Epithelial cell of proximal tubule (primary cell): ENCODE data around the gene TXNRD1. TPM values are rescaled to one million over a fixed set of nuclear protein-coding genes. Genes with fewer than 3 reads are reported as not detected.

ENCODE experiments used
- DNase-seq: peaks from one replicate; pipeline ENCODE4 v3.0.0-alpha.2; 2011; ENCODE audit warnings: low read depth
- H3K4me3 ChIP-seq: 2 replicates; pipeline ENCODE4 v1.5.1; 2011; ENCODE audit warnings: low read depth, mild to moderate bottlenecking, low read length
- total RNA-seq: library from RNA; depleted of rRNA; stranded (reverse); fragments of >200 nt; gene quantifications from 2 replicates; pipeline ENCODE4 v1.2.3, GENCODE V29; 2015
- TF ChIP-seq, protein P1 (sequence below): conservative IDR thresholded peaks from 2 replicates; pipeline ENCODE4 v1.5.1; 2012; ENCODE audit warnings: low read depth, mild to moderate bottlenecking, low read length

Gene TXNRD1
- total RNA-seq, 1 donor from 2014 or later, result 268 TPM

DNA sequence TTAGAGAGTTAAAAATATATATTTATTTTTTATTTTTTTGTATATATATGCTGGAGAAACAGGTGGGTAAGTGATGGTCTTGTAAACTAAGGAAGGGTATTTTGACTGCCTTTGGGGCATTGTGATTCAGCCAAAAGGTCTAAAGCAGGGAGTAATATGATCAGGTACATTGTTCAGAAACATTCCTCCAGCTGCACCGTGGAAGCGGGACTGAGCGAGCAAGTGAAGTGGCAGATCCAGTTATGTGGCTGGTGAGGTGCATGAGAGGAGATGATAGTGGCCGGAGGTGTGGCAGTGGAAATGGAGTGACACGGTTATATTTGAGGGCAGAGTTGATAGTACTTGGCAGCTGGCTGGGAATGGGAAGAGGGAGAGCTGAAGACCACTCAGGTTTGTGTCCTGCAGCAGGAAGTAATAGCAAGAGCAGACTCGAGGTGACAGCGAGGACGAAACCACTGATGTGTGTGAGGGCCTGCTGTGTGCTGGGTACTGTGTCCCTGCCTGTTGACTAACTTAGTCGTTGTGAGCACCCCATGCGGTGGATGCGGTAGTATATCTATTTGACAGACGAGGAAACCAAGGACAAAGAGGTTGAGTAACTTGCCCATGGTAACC lies 127.2 kb downstream of the TXNRD1 start:
- TF ChIP-seq, protein P1, sequence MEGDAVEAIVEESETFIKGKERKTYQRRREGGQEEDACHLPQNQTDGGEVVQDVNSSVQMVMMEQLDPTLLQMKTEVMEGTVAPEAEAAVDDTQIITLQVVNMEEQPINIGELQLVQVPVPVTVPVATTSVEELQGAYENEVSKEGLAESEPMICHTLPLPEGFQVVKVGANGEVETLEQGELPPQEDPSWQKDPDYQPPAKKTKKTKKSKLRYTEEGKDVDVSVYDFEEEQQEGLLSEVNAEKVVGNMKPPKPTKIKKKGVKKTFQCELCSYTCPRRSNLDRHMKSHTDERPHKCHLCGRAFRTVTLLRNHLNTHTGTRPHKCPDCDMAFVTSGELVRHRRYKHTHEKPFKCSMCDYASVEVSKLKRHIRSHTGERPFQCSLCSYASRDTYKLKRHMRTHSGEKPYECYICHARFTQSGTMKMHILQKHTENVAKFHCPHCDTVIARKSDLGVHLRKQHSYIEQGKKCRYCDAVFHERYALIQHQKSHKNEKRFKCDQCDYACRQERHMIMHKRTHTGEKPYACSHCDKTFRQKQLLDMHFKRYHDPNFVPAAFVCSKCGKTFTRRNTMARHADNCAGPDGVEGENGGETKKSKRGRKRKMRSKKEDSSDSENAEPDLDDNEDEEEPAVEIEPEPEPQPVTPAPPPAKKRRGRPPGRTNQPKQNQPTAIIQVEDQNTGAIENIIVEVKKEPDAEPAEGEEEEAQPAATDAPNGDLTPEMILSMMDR, result no peak
- no peak for DNase-seq
- no peak overlapping the region for H3K4me3 ChIP-seq

DNA sequence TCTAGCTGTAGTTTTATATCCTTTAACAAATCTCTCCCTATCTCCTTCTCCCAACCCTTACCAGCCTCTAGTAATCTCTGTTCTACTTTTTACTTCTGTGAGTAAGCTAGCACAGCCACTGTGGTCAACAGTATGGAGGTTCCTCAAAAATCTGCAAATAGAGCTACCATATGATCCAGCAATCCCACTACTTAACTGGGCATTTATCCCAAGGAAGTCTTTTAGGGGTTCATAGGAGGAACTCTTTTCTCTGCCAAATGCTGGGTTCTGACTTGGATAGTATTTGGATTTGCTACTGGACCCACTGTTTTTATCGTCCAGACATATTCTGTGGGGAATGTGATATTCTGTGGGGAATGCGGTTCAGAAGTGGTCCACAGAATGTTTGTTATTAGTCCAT lies 129.1 kb downstream of the TXNRD1 start:
- H3K4me3 ChIP-seq, result no peak overlapping the region
- DNase-seq, result no peak
- TF ChIP-seq, protein P1, result no peak

DNA sequence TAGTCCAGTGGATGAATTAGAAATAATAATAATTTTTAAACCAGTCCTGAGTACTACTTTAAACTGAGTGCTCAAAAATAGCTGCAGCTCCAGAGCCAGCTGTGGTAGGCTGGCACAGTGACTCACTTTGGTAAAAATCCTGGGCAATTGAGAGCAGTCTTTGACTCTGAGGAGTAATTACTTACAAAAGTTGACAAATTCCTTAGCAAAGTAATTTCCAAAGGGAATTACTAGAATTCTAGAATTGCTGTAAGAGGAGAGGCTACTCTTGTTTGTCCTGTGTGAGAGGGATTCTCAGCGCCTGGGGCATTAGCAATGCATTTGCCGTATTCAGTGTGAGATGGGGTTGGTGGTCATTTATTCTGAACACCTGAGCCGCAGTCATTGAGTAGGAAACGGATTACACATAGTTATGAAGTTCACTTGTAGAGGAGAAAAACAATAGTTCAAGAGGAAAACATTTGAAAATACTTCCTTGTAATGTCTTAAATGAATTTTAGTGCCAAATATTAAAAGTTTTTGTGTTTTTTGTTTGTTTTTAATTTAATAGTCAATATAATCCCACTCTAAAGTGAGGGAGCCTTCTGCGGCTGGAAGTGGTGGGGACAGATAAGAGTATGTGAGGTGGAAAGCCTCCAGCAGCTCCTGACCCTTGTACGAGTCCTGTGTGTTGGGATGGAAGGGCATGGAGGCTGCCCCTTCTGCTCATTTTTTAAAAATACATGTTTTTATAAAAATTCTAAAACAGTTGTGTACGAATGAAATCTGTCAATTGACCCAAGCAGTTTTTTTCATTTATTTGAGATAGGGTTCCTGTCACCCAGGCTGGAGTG lies 129.9 kb downstream of the TXNRD1 start:
- no peak for DNase-seq
- TF ChIP-seq, protein P1, result no peak
- H3K4me3 ChIP-seq, result no peak overlapping the region

DNA sequence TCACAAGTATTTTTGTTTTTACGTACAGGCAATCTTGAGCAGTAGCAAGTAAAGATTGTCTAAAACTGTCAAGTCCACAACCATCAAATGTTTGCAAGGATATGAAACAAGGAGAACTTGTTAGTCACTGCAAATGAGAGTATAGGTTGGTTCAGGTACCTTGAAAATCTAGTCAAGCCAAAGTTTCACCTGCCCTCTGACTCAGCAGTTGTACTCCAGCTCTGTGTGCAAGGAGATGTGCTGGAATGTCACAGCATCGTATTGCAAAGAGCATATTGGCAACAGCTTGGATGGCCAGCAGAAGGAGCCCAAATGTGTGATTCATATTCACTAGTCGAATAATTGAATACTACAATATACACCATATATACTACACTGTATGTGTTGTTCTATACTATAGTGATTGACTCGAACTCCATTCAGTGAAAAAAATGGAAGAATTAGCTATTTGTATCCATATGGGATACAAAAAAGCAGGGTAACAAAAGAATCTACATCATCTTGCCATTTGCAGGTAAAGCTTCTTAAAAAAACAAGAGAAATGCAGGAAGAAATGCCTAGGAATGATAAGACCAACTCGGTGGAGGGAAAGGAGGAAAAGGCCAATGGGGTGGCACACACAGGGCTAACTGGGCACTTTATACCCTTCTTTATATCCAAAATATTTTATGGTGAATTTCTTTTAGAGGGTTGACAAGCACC lies 131.9 kb downstream of the TXNRD1 start:
- no peak for DNase-seq
- TF ChIP-seq, protein P1, result no peak
- no peak overlapping the region for H3K4me3 ChIP-seq

DNA sequence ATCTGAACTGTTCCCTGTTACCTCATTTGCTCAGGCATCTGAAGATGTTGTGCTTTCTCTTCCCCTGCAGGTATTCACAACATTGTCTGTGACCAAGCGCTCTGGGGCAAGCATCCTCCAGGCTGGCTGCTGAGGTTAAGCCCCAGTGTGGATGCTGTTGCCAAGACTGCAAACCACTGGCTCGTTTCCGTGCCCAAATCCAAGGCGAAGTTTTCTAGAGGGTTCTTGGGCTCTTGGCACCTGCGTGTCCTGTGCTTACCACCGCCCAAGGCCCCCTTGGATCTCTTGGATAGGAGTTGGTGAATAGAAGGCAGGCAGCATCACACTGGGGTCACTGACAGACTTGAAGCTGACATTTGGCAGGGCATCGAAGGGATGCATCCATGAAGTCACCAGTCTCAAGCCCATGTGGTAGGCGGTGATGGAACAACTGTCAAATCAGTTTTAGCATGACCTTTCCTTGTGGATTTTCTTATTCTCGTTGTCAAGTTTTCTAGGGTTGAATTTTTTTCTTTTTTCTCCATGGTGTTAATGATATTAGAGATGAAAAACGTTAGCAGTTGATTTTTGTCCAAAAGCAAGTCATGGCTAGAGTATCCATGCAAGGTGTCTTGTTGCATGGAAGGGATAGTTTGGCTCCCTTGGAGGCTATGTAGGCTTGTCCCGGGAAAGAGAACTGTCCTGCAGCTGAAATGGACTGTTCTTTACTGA lies 132.9 kb downstream of the TXNRD1 start:
- no peak overlapping the region for H3K4me3 ChIP-seq
- TF ChIP-seq, protein P1, result no peak
- no peak for DNase-seq

DNA sequence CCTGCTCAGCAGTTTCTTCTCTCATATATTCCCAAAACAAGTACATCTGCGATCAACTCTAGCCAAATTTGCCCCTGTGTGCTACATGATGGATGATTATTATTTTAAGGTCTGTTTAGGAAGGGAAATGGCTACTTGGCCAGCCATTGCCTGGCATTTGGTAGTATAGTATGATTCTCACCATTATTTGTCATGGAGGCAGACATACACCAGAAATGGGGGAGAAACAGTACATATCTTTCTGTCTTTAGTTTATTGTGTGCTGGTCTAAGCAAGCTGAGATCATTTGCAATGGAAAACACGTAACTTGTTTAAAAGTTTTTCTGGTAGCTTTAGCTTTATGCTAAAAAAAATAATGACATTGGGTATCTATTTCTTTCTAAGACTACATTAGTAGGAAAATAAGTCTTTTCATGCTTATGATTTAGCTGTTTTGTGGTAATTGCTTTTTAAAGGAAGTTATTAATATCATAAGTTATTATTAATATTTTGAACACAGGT lies 133.5 kb downstream of the TXNRD1 start:
- no peak overlapping the region for H3K4me3 ChIP-seq
- DNase-seq, result no peak
- TF ChIP-seq, protein P1, result no peak
